Spinal cord (tissue), 10 donors: Measurements from ENCODE around the gene JAKMIP2. TPM values are rescaled to one million over a fixed set of nuclear protein-coding genes. Genes with fewer than 3 reads are reported as not detected.

Experiments
- DNase-seq, 6 donors: peaks; one replicate each; pipeline versions ENCODE4 v3.0.0 to v3.0.0-alpha.2; 2013 to 2015; ENCODE audit warnings: low spot score in 6 of 6, low read depth in 4 of 6
- H3K27ac ChIP-seq: one replicate; pipeline ENCODE4 v1.5.1; 2013; ENCODE audit warnings: low read depth, low read length, control low read depth
- H3K27me3 ChIP-seq: one replicate; pipeline ENCODE4 v1.6.1; 2013; ENCODE audit warnings: low read length; ENCODE audit not compliant: control insufficient read depth, insufficient read depth
- H3K36me3 ChIP-seq: one replicate; pipeline ENCODE4 v1.6.1; 2013; ENCODE audit warnings: low read length; ENCODE audit not compliant: control insufficient read depth, insufficient read depth
- H3K4me1 ChIP-seq: one replicate; pipeline ENCODE4 v1.6.1; 2013; ENCODE audit warnings: low read length; ENCODE audit not compliant: control insufficient read depth, insufficient read depth
- H3K4me3 ChIP-seq: one replicate; pipeline ENCODE4 v1.5.1; 2013; ENCODE audit warnings: low read depth, low read length, control low read depth
- H3K9me3 ChIP-seq: one replicate; pipeline ENCODE4 v1.6.1; 2013; ENCODE audit warnings: low read length; ENCODE audit not compliant: control insufficient read depth, insufficient read depth
- WGBS: methylation state at CpG from one replicate; pipeline ENCODE4 v1.1.5; 2013; ENCODE audit warnings: missing lambda C conversion rate; ENCODE audit not compliant: insufficient coverage; 5-methylcytosine and 5-hydroxymethylcytosine counted together
- polyA plus RNA-seq, 2 donors: library from polyadenylated mRNA; unstranded; fragments of 120-200 nt; gene quantifications; one replicate each; pipeline ENCODE4 v1.2.1, GENCODE V29; 2013; ENCODE audit not compliant: insufficient read length in 2 of 2
- total RNA-seq, 2 donors: library from RNA; depleted of rRNA in 1 of 2; stranded (reverse); fragments of 120-200 nt in 1 of 2; fragments of >200 nt in 1 of 2; gene quantifications; one replicate each; pipeline versions ENCODE4 v1.2.3 to v1.2.4, GENCODE V29; 2013 to 2014
- donor health status: healthy.

The JAKMIP2 gene
- total and polyA plus RNA-seq, 4 donors = 31.0 to 45.7 (median 32.2) TPM

DNA sequence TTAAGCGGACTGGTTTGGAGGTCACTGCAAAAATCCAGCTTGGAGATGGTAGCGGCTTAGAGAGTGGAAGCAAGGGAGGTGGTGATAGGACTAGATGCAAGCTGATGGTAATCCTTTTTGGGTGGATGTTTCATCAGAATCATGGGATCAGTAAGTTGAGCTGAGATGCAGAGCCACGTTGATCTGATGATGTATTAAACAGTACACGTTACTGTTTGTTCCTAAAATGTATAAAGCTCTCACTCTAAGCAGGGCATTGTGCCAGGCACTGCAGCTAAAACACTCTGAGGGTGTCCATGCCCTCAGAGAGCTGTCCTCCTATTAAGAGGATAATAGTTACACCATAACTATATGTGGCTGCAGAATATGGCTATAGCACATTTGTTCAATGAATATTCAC lies 93.1 kb downstream of the JAKMIP2 start:
- Histone ChIP-seq H3K4me3 (no peak overlapping the region), H3K4me1 (peaks cover 8% of the 10 kb centered on the region), H3K27ac (no peak overlapping the region), H3K9me3 (no peaks in the 10 kb centered on the region), H3K36me3 (peaks cover 2% of the 10 kb centered on the region), H3K27me3 (no peaks in the 10 kb centered on the region)
- no peak for DNase-seq
- 82% methylated on average over 3 of the region's 4 CpGs for WGBS

DNA sequence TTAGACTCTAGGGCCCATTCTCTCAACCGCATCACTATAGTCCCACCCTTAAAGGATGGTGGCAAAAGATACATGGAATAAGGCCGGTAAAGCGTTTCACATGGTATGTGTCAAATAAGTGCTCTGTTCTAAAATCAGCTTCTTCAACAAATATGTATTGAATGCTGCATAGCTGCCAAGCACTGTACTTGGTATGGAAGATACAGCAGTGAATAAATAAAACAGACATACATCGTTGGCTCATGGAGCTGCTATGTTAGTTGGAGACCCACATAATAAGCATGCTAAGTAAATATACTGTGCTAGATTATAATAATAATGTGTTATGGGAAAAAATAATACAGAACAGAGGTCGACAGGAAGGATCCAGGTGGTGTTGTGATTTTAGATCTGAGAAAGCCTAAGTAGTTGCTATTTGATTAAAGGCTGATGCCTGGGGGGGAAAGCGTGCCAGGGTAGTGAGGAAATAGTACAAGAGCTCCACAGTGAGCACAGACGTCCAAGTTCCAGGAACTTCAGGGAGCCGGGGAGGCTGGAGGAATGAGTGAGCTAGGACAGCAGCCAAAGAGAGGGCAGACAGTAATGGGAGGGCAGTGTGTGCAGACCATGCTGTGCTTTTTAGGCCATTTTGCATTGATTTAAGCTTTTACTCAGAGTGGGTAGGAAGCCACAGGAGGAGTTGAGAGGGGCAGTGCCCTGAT lies 93.7 kb downstream of the JAKMIP2 start:
- Histone ChIP-seq H3K4me1 (peaks cover 8% of the 10 kb centered on the region), H3K9me3 (no peaks in the 10 kb centered on the region), H3K4me3 (no peak overlapping the region), H3K27me3 (no peaks in the 10 kb centered on the region), H3K27ac (peak overlapping the region; percentile 37), H3K36me3 (peaks cover 2% of the 10 kb centered on the region)
- WGBS = 26% methylated on average over 4 of the region's 8 CpGs
- peak in 5 of 6 donors; percentile 64 to 92 (median 73) for DNase-seq

DNA sequence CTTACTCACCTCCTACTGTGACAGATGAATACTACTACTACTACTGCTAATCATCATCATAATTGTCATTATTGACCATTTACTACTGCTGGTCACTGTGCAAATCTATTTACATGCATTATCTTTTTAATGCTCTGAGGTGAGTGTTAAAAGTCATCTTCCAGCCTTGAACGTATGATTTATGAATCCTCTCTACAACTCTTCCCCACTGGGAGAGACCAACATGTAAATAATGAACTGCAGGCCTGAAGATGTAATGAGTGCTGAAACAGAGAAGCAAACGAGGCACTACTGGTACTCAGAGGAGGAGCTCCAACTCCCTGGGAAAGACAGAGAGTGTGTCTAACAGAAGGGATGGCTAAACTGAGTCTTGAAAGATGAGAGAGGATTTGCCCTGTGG lies 95.4 kb downstream of the JAKMIP2 start:
- H3K4me3 ChIP-seq = no peak overlapping the region
- DNase-seq = peak in 1 of 6 donors; percentile 55
- 47% methylated on average over 1 of the region's 2 CpGs for WGBS
- no peak overlapping the region for H3K27ac ChIP-seq
- H3K36me3 ChIP-seq = peaks cover 2% of the 10 kb centered on the region
- peaks cover 8% of the 10 kb centered on the region for H3K4me1 ChIP-seq
- H3K27me3 ChIP-seq = no peaks in the 10 kb centered on the region
- no peaks in the 10 kb centered on the region for H3K9me3 ChIP-seq

DNA sequence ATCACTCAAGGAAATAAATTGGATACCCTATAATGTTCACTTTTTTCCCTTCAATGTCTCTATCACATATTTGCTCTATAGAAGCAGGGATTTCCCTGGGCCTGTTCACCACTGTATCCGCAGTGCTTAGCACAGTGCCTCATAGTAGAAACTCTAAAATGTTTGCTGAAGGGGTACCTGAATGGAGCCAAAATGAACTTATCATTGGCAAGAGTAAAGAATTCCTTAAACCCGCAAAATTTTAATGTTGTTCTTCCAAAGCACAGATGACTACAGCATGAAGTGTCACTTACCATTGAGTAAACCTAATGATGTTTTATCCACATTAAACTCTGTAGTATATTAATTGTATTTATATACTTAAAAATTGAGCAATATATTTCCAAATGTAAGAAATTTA lies 96.1 kb downstream of the JAKMIP2 start:
- peaks cover 8% of the 10 kb centered on the region for H3K4me1 ChIP-seq
- H3K4me3 ChIP-seq = no peak overlapping the region
- no peaks in the 10 kb centered on the region for H3K9me3 ChIP-seq
- no peak for DNase-seq
- no CpG with 5 or more reads among the region's 2 CpGs for WGBS
- H3K36me3 ChIP-seq = no peaks in the 10 kb centered on the region
- no peak overlapping the region for H3K27ac ChIP-seq
- H3K27me3 ChIP-seq = no peaks in the 10 kb centered on the region

DNA sequence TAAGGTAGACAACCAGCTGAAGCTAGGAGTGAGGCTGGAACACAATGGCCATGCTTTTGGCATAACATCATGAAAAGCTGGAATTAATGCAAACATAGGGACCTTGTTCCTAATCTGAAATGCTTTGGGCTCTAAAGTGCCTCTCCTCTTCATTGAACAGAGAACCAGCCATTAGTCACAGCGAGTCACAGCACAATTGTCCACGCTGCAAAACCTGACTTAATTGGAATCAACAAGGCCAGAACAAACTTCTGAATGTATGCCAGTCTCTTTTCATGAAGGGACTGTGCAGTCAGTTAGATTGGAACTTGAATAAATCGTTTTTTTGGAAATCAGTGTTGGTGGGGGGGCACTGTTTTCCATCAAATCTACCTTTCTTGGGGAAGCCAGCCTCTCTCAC lies 96.5 kb downstream of the JAKMIP2 start:
- Histone ChIP-seq H3K27me3 (no peaks in the 10 kb centered on the region), H3K27ac (no peak overlapping the region), H3K36me3 (no peaks in the 10 kb centered on the region), H3K4me3 (no peak overlapping the region), H3K4me1 (peaks cover 8% of the 10 kb centered on the region), H3K9me3 (no peaks in the 10 kb centered on the region)
- peak in 3 of 6 donors; percentile 50 to 73 (median 71) for DNase-seq
- no CpG with 5 or more reads among the region's 3 CpGs for WGBS

DNA sequence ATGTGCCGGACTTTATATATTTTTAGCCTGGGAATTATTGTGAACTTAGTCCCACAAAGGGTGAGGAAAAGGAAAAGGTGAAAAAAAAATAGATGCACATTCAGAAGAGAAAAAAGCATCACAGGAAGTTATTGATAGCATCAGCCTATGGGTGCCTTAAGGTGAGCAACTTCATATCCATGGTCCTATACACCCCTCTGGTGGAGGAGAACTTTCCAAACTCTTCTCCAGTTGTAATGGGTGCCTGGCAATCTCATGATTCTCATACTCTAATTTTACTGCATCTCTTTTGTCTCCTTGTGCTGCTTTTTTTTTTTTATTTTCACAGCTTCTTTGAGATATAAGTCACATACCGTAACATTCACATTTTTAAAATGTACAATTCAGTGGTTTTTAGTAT lies 107.4 kb downstream of the JAKMIP2 start:
- Histone ChIP-seq H3K4me1 (peaks cover 4% of the 10 kb centered on the region), H3K4me3 (no peak overlapping the region), H3K27me3 (no peaks in the 10 kb centered on the region), H3K36me3 (peaks cover 10% of the 10 kb centered on the region), H3K27ac (no peak overlapping the region), H3K9me3 (no peaks in the 10 kb centered on the region)
- no CpG with 5 or more reads among the region's 2 CpGs for WGBS
- DNase-seq = no peak

DNA sequence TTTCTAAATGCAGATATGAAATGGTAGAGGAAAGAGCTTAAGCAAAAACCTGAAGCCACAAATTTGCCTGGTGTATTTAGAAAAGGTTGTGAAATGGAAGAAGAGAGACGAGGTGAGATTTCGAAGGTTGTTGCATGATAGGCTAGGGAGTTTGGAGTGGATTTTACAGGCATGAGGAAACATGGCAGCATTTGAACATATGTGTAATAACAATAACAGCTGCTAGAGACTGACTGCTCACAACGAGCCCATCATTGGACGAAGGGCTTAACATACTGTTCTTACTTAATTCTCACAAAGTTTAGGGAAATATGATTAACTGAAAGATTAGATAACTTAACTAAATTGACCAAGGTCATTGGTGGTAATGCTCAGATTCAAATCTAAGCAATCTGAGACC lies 108.1 kb downstream of the JAKMIP2 start:
- Histone ChIP-seq H3K36me3 (peaks cover 10% of the 10 kb centered on the region), H3K4me3 (no peak overlapping the region), H3K27ac (no peak overlapping the region), H3K9me3 (no peaks in the 10 kb centered on the region), H3K4me1 (peaks cover 4% of the 10 kb centered on the region), H3K27me3 (no peaks in the 10 kb centered on the region)
- no CpG with 5 or more reads among the region's 4 CpGs for WGBS
- DNase-seq = no peak

DNA sequence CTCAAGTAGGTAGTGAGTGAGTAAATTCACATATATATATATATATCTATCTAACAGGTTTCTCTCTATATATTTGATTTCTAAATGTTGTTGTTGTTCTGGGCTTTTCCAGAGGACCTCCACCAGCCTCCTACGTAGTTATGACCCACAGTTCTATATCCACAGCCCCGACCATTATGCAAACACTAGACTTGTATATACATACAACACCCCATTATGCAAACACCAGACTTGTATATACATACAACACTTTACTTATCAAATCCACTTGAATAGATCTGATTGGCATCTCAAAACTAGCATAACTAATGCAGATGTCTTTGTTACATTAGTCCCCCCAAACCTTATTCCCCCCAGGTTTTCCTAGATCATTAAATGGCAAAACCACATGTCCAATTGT lies 108.7 kb downstream of the JAKMIP2 start:
- Histone ChIP-seq H3K9me3 (no peaks in the 10 kb centered on the region), H3K4me3 (no peak overlapping the region), H3K27ac (no peak overlapping the region), H3K4me1 (peaks cover 9% of the 10 kb centered on the region), H3K36me3 (peaks cover 10% of the 10 kb centered on the region), H3K27me3 (no peaks in the 10 kb centered on the region)
- 72% methylated on average over 2 of the region's 2 CpGs for WGBS
- no peak for DNase-seq

DNA sequence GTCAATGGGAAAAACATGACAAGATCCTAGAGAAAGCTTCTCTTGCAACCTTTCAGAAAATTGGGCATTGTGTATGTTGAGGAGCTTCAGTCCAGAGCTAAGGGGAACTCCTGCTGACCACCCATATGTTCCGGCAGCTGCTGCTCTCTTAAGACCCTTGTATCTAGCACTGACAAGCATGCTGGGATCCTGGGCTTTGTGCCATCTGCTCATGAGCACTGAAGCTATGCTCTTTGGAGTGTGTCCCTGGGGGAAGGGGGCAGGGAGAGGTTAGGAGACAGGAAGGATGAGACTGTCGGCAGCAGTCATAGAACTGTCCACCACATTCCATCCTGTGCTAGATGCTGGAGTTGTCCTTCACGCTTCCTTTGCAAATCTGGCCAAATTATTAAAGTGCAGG lies 109.3 kb downstream of the JAKMIP2 start:
- DNase-seq = peak in 5 of 6 donors; percentile 49 to 89 (median 62)
- H3K9me3 ChIP-seq = no peaks in the 10 kb centered on the region
- peaks cover 10% of the 10 kb centered on the region for H3K36me3 ChIP-seq
- 25% methylated on average over 2 of the region's 3 CpGs for WGBS
- H3K4me1 ChIP-seq = peaks cover 9% of the 10 kb centered on the region
- no peak overlapping the region for H3K4me3 ChIP-seq
- no peak overlapping the region for H3K27ac ChIP-seq
- H3K27me3 ChIP-seq = no peaks in the 10 kb centered on the region

DNA sequence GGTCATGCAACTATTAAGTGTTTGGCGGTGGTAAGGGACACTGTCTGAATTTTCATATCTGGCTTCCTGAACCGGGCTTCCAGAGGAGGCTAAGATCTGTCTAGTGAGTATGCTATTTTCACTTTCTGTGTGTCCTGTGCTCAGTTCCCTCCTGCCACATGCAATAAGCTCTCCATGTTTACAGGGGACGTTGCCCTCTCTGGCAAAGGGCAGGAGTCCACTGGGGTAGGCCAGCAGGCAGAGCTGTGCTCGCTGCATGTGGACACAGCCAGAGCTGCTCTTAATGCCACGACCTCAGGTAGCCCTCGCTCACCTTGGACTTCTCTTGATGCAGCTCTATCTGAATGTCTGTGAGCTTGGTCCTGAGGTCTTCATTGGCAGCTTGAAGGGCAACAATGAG lies 111.2 kb downstream of the JAKMIP2 start:
- Histone ChIP-seq H3K4me3 (no peak overlapping the region), H3K36me3 (peaks cover 10% of the 10 kb centered on the region), H3K27ac (no peak overlapping the region), H3K4me1 (peaks cover 9% of the 10 kb centered on the region), H3K9me3 (no peaks in the 10 kb centered on the region), H3K27me3 (no peaks in the 10 kb centered on the region)
- DNase-seq = no peak
- WGBS = 81% methylated on average over 5 of the region's 6 CpGs
